ENCODE results near the gene ZNRD2.

- TF ChIP-seq TCF4 (CRISPR knock-in tag; IDR thresholded peaks at IDR 0.05; ENCODE audit: borderline replicate concordance), result no peak
- TF ChIP-seq ZNF70 (CRISPR knock-in tag; IDR thresholded peaks at IDR 0.05), result no peak
- TF ChIP-seq ZFP30 (CRISPR knock-in tag; IDR thresholded peaks at IDR 0.05), result no peak
- TF ChIP-seq PATZ1 (CRISPR knock-in tag; IDR thresholded peaks at IDR 0.05; ENCODE audit: borderline replicate concordance), result no peak
- no peak; the same call in 1 of the 2 replicates for TF ChIP-seq ZNF565 (CRISPR knock-in tag; conservative IDR thresholded peaks at IDR 0.05; ENCODE audit: low read depth)
- TF ChIP-seq TSHZ2 (CRISPR knock-in tag; IDR thresholded peaks at IDR 0.05), result no peak
- TF ChIP-seq ZFP3 (CRISPR knock-in tag; IDR thresholded peaks at IDR 0.05), result no peak
- TF ChIP-seq ZC3H10 (CRISPR knock-in tag; IDR thresholded peaks at IDR 0.05), result no peak
- TF ChIP-seq ARNTL (CRISPR knock-in tag; IDR thresholded peaks at IDR 0.05; ENCODE audit: borderline replicate concordance, low read depth), result no peak
Measured at GRCh38 chr11:65559951-65560537, 10.2 kb upstream of the ZNRD2 start.
